T-helper 2 cell (primary cell): Measurements from ENCODE around the gene PM20D1.
A peak's percentile ranks its signal among the peaks of the same experiment; 100 is the strongest.

Experiments used
- DNase-seq, 5 experiments: peaks; one replicate each; pipeline versions ENCODE4 v3.0.0 to v3.0.0-alpha.2; 2012 to 2022

Gene PM20D1

GRCh38 chr1:205803986-205804385 is 45.9 kb downstream of the PM20D1 start:
- DNase-seq, result peak in 1 of 5 experiments; percentile 29

- DNase-seq, result no peak
These were observed 47.9 kb downstream of the PM20D1 start for GRCh38 chr1:205802060-205802459.

- DNase-seq, result no peak
These were observed 48.8 kb downstream of the PM20D1 start for GRCh38 chr1:205800981-205801703.

GRCh38 chr1:205800427-205800826 is 49.5 kb downstream of the PM20D1 start:
- DNase-seq, result no peak

GRCh38 chr1:205798577-205798976 is 51.4 kb downstream of the PM20D1 start:
- DNase-seq, result peak in 1 of 5 experiments; percentile 29

GRCh38 chr1:205797168-205797567 is 52.8 kb downstream of the PM20D1 start:
- no peak for DNase-seq

GRCh38 chr1:205794011-205794730 is 55.8 kb downstream of the PM20D1 start:
- DNase-seq, result peak in 1 of 5 experiments; percentile 91

- DNase-seq, result no peak
These were observed 56.8 kb downstream of the PM20D1 start for GRCh38 chr1:205792961-205793673.

GRCh38 chr1:205792481-205792881 is 57.5 kb downstream of the PM20D1 start:
- DNase-seq, result peak in 1 of 5 experiments; percentile 38

GRCh38 chr1:205791568-205792180 is 58.3 kb downstream of the PM20D1 start:
- DNase-seq, result peak in 4 of 5 experiments; percentile 23 to 75 (median 38)

- no peak for DNase-seq
These were observed 62.5 kb downstream of the PM20D1 start for GRCh38 chr1:205787287-205787916.

- no peak for DNase-seq
These were observed 63.3 kb downstream of the PM20D1 start for GRCh38 chr1:205786601-205787000.

GRCh38 chr1:205785446-205785845 is 64.5 kb downstream of the PM20D1 start:
- DNase-seq, result no peak

- no peak for DNase-seq
These were observed 66.0 kb downstream of the PM20D1 start for GRCh38 chr1:205783904-205784303.

- DNase-seq, result no peak
These were observed 66.5 kb downstream of the PM20D1 start for GRCh38 chr1:205783433-205783795.

- peak in 1 of 5 experiments; percentile 84 for DNase-seq
These were observed 67.1 kb downstream of the PM20D1 start for GRCh38 chr1:205782627-205783432.

GRCh38 chr1:205780335-205780734 is 69.6 kb downstream of the PM20D1 start:
- no peak for DNase-seq
